Naive B cell (primary cell): Measurements from ENCODE around the gene NAGPA. TPM values are rescaled to one million over a fixed set of nuclear protein-coding genes. Genes with fewer than 3 reads are reported as not detected.

Experiments used
- ATAC-seq, 2 donors: fragments of 150-1000 bp; cut with Tn5 transposase; 2 replicates each; pipeline ENCODE4 v1.10.0; 2021; ENCODE audit warnings: low read depth in 2 of 2, mild to moderate bottlenecking in 2 of 2, moderate library complexity in 2 of 2
- DNase-seq: peaks from one replicate; pipeline ENCODE4 v3.0.0; 2022
- H3K27ac Mint-ChIP-seq, 6 donors: one replicate each; pipeline ENCODE4 v1.8.0; 2020 to 2022; ENCODE audit warnings: mild to moderate bottlenecking in 6 of 6, mixed read lengths in 6 of 6, moderate library complexity in 5 of 6, inconsistent platforms in 2 of 6
- H3K27me3 Mint-ChIP-seq, 3 donors: one replicate each; pipeline ENCODE4 v1.8.0; 2021 to 2022; ENCODE audit warnings: mixed read lengths in 3 of 3, mild to moderate bottlenecking in 1 of 3
- H3K36me3 Mint-ChIP-seq, 2 donors: one replicate each; pipeline ENCODE4 v1.8.0; 2020 to 2022; ENCODE audit warnings: mixed read lengths in 2 of 2, inconsistent platforms in 1 of 2, mild to moderate bottlenecking in 1 of 2
- H3K4me1 Mint-ChIP-seq, 3 donors: one replicate each; pipeline ENCODE4 v1.8.0; 2020 to 2022; ENCODE audit warnings: mixed read lengths in 3 of 3, inconsistent platforms in 1 of 3, mild to moderate bottlenecking in 1 of 3, moderate library complexity in 1 of 3
- H3K4me3 Mint-ChIP-seq, 8 donors: one replicate each; pipeline ENCODE4 v1.8.0; 2020 to 2022; ENCODE audit warnings: mild to moderate bottlenecking in 8 of 8, mixed read lengths in 8 of 8, moderate library complexity in 8 of 8, inconsistent platforms in 2 of 8
- H3K9me3 Mint-ChIP-seq, 7 donors: one replicate each; pipeline ENCODE4 v1.8.0; 2020 to 2022; ENCODE audit warnings: mixed read lengths in 7 of 7, mild to moderate bottlenecking in 5 of 7, inconsistent platforms in 2 of 7, moderate library complexity in 1 of 7
- polyA plus RNA-seq, 6 donors: library from polyadenylated mRNA; unstranded; fragments of 300-500 nt; fragmentation: Illumina TruSeq; gene quantifications; one replicate each; pipeline ENCODE4 v1.2.3, GENCODE V29; 2021; ENCODE audit warnings: low read depth in 6 of 6

The NAGPA gene
- polyA plus RNA-seq, 6 donors from 2014 or later = 26.3 to 44.6 (median 33.1) TPM

DNA sequence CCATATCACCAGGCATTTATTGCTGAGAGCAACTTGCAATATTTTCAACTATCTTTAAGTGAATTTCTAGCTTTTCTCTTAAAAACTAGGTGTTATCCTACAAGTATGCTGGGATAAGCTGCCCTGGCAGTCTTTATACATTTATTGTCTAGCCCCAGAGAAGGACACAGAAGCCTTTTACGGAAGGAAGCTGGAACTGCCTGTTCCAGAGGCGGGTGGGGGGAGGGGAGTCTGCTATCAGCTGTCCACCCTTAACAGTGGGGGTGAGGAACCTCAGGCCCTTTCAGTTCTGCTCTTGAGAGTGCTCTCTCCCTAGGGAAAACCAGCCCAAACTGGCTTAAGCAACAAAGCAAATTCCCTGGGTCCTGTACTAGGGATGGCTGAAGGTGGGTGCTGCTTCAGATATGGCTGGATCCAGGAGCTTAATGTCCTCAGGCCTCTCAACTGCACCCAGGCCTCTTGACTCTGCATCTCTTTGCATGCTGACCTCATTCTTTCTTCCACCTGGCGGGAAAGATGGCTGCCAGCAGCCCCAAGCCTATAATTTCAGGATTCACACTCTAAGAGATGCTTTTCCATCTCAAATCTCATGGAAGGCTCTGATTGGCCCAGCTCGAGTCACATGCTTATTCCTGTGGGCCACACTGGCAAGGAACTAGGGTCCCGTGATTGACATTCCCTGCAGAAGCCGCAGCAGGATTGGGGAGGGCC, 16.6 kb downstream of the NAGPA start:
- Mint-ChIP-seq H3K36me3 (no peaks in the 10 kb centered on the region), H3K27ac (no peak overlapping the region), H3K27me3 (peaks cover 5 to 21% (median 14%) of the 10 kb centered on the region in 3 donors), H3K9me3 (peaks cover 0 to 2% (median 0%) of the 10 kb centered on the region in 7 donors), H3K4me3 (peak overlapping the region in 1 of 8 donors; percentile 25), H3K4me1 (no peaks in the 10 kb centered on the region)
- no peak for ATAC-seq
- no peak for DNase-seq

DNA sequence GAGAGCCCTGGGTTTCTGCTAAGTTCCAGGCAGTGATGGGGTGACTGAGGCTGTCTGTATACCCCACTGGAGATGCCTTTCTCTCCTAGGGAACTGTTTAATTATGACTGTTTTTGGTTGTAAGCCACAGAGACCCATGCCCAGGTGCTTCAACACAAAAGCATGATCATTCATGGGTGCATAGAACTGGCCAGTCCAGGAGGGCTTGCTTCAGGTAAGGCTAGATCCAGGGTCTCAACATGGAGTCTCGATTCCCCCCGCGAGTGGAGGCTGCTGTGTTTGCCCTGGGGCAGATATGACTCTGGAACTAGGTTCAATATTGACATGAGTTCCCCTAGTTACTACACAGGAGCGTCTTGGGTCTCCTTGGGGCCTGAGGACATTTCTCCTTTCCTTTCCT, 17.8 kb downstream of the NAGPA start:
- H3K36me3 Mint-ChIP-seq = no peaks in the 10 kb centered on the region
- peaks cover 5 to 30% (median 9%) of the 10 kb centered on the region in 3 donors for H3K27me3 Mint-ChIP-seq
- DNase-seq = no peak

DNA sequence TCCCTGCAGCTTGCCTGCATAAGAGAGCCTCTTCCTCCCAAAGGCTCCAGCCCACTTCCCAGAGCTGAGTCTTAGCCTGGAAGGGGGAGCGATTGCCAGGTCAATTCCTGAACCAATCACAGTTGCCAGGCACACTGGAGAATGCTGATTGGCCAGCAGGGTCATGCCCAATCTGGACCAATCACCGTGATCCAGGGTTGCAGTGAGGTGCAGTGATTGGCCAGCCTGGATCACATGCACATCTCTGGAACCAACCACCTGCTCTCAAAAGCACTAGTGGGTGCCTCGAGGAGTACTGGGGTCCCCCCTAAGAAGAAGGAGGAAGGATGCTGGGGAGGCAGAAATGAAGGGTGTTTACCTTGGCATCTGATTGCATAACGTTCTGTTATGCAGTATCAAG, 18.4 kb downstream of the NAGPA start:
- no peaks in the 10 kb centered on the region for H3K36me3 Mint-ChIP-seq
- peak overlapping the region in 1 of 6 donors; percentile 82 for H3K27ac Mint-ChIP-seq
- H3K9me3 Mint-ChIP-seq = peaks cover 0 to 4% (median 0%) of the 10 kb centered on the region in 7 donors
- no peak overlapping the region for H3K4me3 Mint-ChIP-seq
- H3K27me3 Mint-ChIP-seq = peaks cover 5 to 33% (median 15%) of the 10 kb centered on the region in 3 donors
- ATAC-seq (no peak), DNase-seq (no peak)
- peaks cover 0 to 5% (median 0%) of the 10 kb centered on the region in 3 donors for H3K4me1 Mint-ChIP-seq

More for the DNA sequence above, 17.8 kb downstream of the NAGPA start:
- no peak overlapping the region for H3K4me3 Mint-ChIP-seq
- H3K27ac Mint-ChIP-seq = no peak overlapping the region
- H3K9me3 Mint-ChIP-seq = peaks cover 0 to 4% (median 0%) of the 10 kb centered on the region in 7 donors
- no peak for ATAC-seq
- H3K4me1 Mint-ChIP-seq = no peaks in the 10 kb centered on the region

DNA sequence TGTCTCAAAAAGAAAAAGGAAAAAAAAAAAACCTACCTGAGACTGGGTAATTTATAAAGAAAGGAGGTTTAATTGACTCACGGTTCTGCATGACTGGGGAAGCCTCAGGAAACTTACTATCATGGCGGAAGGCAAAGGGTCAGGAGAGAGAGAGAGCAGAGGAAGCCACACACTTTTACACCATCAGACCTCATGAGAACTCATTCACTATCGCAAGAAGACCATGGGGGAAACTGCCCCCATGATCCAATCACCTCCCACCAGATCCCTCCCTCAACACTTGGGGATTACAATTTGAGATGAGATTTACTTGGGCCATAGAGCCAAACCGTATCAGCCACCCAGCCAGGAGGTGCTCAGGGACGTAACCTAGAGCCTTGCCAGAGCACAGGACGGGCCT, 20.8 kb downstream of the NAGPA start:
- peaks cover 0 to 6% of the 10 kb centered on the region in 2 donors for H3K36me3 Mint-ChIP-seq
- H3K9me3 Mint-ChIP-seq = peaks cover 0 to 4% (median 0%) of the 10 kb centered on the region in 7 donors
- no peak overlapping the region for H3K27ac Mint-ChIP-seq
- no peak overlapping the region for H3K4me3 Mint-ChIP-seq
- ATAC-seq (no peak), DNase-seq (no peak)
- peaks cover 16 to 38% (median 29%) of the 10 kb centered on the region in 3 donors for H3K27me3 Mint-ChIP-seq
- H3K4me1 Mint-ChIP-seq = peaks cover 0 to 5% (median 0%) of the 10 kb centered on the region in 3 donors

DNA sequence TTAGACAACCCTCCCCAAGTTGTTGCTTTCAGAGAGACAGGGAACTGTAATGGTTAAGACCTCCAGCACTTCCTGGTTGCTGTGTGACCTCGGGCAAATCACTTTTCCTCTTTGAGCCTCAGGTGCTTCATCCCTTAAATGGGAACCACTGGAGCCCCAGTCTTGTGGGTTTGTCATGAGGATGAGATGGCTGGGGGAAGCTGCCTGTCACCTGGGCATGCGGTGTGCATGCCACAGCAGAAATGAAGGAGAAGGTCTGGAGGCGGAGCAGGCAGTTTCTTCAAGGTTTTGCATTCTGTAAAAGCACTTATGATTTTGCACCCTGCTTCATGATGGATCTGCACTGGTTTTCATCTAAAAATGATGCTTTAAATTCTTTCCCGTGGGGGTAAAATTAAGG, 22.1 kb downstream of the NAGPA start:
- H3K4me1 Mint-ChIP-seq = peaks cover 0 to 5% (median 0%) of the 10 kb centered on the region in 3 donors
- peaks cover 0 to 4% (median 0%) of the 10 kb centered on the region in 7 donors for H3K9me3 Mint-ChIP-seq
- ATAC-seq = no peak
- no peak overlapping the region for H3K27ac Mint-ChIP-seq
- no peak overlapping the region for H3K4me3 Mint-ChIP-seq
- peaks cover 12 to 40% (median 29%) of the 10 kb centered on the region in 3 donors for H3K27me3 Mint-ChIP-seq
- DNase-seq = no peak
- peaks cover 0 to 6% of the 10 kb centered on the region in 2 donors for H3K36me3 Mint-ChIP-seq

DNA sequence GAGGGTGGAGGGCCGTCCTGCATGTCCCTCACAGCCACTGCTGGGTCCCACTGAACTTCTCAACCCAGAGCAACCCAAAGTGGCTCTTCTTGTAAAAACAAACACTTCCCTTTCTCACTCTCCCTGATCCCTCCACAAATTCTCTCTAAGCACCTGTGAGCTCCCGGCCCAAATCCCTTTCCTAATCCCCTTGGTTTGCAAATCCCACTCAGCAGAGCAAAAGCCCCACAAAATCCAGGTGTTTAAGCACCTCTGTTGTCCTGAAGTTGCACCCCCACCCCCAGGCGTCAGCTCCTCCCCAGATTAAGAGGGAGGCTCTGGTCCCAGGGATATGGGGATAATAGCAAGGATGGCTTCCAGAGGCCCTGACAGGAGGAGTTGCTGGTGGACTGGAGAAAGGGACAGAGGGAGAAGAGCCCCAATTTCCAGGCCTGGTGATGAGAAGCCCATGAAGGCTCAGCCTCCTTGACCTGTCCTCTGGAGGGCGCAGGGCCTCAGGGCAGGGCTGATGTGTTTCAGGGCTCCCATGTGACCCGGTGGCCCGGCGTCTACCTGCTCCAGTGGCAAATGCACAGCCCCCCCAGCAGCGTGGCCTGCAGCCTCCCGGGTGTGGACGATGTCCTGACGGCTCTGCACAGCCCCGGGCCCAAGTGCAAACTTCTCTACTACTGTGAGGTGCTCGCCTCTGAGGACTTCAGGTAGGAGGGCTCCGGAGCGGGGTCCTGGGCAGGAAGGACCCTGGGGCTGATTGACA, 23.0 kb downstream of the NAGPA start:
- DNase-seq = no peak
- no peak for ATAC-seq
- peaks cover 0 to 5% (median 0%) of the 10 kb centered on the region in 3 donors for H3K4me1 Mint-ChIP-seq
- H3K9me3 Mint-ChIP-seq = peaks cover 0 to 4% (median 0%) of the 10 kb centered on the region in 7 donors
- no peak overlapping the region for H3K27ac Mint-ChIP-seq
- peaks cover 0 to 6% of the 10 kb centered on the region in 2 donors for H3K36me3 Mint-ChIP-seq
- H3K4me3 Mint-ChIP-seq = no peak overlapping the region
- H3K27me3 Mint-ChIP-seq = peaks cover 11 to 36% (median 29%) of the 10 kb centered on the region in 3 donors

DNA sequence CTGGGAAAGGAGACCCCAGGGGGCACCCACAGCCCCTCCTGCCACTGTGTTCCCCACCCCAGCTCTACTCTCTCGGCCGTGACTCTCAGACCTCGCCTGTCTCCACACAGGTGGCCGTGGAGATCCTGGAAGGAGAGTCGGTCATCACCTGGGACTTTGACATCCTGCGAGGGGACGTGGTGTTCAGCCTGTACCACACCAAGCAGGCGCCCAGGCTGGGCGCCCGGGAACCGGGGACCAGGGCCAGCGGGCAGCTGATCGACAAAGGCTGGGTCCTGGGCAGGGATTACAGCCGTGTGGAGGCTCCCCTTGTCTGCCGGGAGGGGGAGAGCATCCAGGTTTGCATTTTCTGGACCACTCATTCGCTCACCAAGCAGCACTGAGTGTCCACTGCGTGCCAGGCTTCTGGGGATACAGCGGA, 25.4 kb downstream of the NAGPA start:
- peaks cover 0 to 5% (median 0%) of the 10 kb centered on the region in 3 donors for H3K4me1 Mint-ChIP-seq
- peaks cover 0 to 6% of the 10 kb centered on the region in 2 donors for H3K36me3 Mint-ChIP-seq
- H3K4me3 Mint-ChIP-seq = no peak overlapping the region
- H3K9me3 Mint-ChIP-seq = peaks cover 0 to 2% (median 0%) of the 10 kb centered on the region in 7 donors
- H3K27me3 Mint-ChIP-seq = peaks cover 11 to 51% (median 36%) of the 10 kb centered on the region in 3 donors
- DNase-seq (no peak), ATAC-seq (no peak)
- no peak overlapping the region for H3K27ac Mint-ChIP-seq

DNA sequence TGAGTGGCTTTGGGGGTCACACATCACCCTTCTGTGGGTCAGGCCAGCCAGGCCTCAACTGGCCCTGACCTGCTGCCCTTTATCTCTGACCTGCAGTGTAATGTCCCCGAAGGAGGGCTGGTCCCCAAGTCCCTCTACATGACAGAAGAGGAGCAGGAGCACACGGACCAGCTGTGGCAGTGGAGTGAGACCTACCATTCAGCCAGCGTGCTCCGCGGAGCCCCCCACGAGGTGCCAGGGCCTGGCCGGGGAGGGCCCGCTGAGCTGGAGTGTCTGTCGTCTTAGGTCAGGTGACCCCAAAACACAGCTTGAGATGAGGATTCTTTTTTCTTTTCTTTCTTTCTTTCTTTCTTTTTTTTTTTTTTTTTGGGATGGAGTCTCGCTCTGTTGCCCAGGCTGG, 26.5 kb downstream of the NAGPA start:
- Mint-ChIP-seq H3K4me1 (peaks cover 0 to 5% (median 0%) of the 10 kb centered on the region in 3 donors), H3K27me3 (peaks cover 11 to 46% (median 36%) of the 10 kb centered on the region in 3 donors), H3K27ac (no peak overlapping the region), H3K4me3 (no peak overlapping the region), H3K9me3 (peaks cover 0 to 2% (median 0%) of the 10 kb centered on the region in 7 donors), H3K36me3 (peaks cover 0 to 6% of the 10 kb centered on the region in 2 donors)
- DNase-seq = no peak
- no peak for ATAC-seq

DNA sequence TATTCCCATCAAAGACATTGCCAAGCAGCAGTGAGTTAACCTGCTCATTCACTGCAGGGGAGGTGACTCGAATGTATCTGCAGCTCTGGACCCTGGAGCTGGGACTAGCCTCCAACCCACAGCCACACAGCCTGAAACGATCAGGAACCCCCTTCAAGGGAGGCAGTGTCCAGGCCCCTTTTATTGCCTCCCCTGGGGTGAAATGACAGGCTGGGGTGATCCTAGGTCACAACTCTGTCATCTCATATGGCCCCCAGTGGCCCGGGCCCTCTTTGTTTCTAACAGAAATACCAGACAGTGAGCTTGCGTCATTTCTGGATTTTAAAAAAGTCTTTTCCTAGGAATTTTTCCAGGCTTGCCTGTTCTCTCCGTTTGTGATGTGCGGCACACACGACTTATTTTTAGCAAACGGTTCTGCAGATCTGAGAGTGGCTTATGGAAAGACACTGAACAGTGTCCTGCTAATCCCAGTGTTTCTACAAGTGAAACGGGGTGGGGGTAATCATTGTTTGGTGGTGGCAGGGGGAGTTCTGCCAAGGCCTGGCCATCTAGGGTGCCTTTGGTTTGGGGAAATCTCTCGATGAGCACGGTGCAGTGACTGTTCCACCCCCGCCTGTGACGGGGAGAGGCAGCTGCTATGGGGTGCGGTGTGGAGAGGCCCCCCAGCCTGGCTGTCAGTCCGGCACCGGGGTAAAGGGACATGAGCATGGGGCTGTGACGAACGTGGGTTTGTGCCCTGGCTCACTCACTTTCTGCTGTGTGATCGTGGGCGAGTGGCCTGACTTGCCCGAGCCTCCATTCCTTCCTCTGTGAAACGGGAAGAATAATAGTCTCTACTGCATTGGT, 27.2 kb downstream of the NAGPA start:
- no peaks in the 10 kb centered on the region for H3K9me3 Mint-ChIP-seq
- H3K27ac Mint-ChIP-seq = no peak overlapping the region
- peaks cover 0 to 5% (median 0%) of the 10 kb centered on the region in 3 donors for H3K4me1 Mint-ChIP-seq
- H3K36me3 Mint-ChIP-seq = peaks cover 0 to 6% of the 10 kb centered on the region in 2 donors
- no peak overlapping the region for H3K4me3 Mint-ChIP-seq
- DNase-seq (no peak), ATAC-seq (no peak)
- peaks cover 11 to 43% (median 39%) of the 10 kb centered on the region in 3 donors for H3K27me3 Mint-ChIP-seq

DNA sequence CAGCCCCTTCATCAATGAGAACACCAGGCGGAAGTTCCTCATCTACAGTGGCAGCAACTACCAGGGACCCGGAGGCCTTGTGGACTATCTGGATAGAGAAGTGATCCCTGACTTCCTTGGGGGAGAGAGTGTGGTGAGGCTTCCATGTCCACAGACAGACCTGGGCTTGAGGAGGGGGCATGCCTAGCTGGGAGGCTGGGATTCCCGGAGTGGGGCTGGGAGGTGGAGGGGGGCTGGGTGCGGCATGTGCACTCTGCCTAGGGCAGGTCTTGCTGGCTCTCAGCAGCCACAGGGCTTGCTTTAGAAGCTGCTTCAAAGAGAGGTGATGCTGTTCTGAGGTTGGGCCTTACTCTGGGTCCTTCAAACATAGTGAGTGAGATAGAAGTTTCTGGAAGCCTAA, 27.8 kb downstream of the NAGPA start:
- peaks cover 0 to 5% (median 0%) of the 10 kb centered on the region in 3 donors for H3K4me1 Mint-ChIP-seq
- peaks cover 0 to 6% of the 10 kb centered on the region in 2 donors for H3K36me3 Mint-ChIP-seq
- H3K9me3 Mint-ChIP-seq = no peaks in the 10 kb centered on the region
- ATAC-seq = no peak
- H3K27me3 Mint-ChIP-seq = peaks cover 11 to 41% (median 37%) of the 10 kb centered on the region in 3 donors
- H3K27ac Mint-ChIP-seq = no peak overlapping the region
- DNase-seq = no peak
- no peak overlapping the region for H3K4me3 Mint-ChIP-seq

DNA sequence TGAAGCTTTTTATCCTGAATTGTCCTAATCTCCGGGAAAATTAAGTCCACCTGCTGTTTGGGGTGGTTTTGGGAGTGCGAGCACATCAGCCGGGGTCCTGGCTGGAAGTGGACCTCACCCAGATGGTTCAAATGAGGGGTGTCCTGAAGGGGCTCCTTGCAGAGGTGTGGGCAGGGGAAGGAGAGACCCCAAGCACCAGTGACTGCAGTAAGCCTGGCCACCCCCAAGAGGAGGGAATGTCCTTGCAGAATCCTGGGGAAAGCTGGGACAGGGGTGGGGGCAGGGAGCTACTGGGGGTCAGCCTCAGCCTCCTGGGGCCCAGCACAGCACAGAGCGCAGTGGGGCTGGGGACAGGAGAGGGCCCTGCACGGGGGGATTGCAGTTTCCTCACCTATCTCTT, 29.4 kb downstream of the NAGPA start:
- Mint-ChIP-seq H3K4me3 (no peak overlapping the region), H3K4me1 (no peaks in the 10 kb centered on the region), H3K36me3 (peaks cover 0 to under 1% of the 10 kb centered on the region in 2 donors), H3K27me3 (peaks cover 7 to 27% (median 23%) of the 10 kb centered on the region in 3 donors), H3K27ac (no peak overlapping the region), H3K9me3 (no peaks in the 10 kb centered on the region)
- ATAC-seq (no peak), DNase-seq (no peak)

DNA sequence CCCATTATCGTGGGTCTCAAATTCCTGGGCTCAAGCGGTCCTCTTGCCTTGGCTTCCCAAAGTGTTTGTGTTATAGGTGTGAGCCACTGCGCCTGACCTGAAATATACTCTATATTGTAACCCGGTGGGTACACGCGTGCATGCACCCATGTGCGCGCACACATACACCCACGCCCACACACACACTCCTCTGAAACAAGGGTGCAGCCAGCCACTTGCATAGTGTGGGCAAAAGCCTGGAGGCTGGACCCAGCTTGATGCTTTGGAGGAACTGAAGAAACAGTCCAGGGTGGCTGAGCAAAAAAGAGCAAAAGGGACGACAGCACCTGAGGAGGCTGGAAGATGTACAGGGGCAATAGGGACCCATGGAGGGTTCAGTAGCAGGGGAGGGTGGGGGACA, 29.9 kb downstream of the NAGPA start:
- H3K9me3 Mint-ChIP-seq = no peaks in the 10 kb centered on the region
- no peak overlapping the region for H3K4me3 Mint-ChIP-seq
- ATAC-seq (no peak), DNase-seq (no peak)
- no peak overlapping the region for H3K27ac Mint-ChIP-seq
- H3K36me3 Mint-ChIP-seq = no peaks in the 10 kb centered on the region
- H3K4me1 Mint-ChIP-seq = no peaks in the 10 kb centered on the region
- peaks cover 5 to 22% (median 22%) of the 10 kb centered on the region in 3 donors for H3K27me3 Mint-ChIP-seq

DNA sequence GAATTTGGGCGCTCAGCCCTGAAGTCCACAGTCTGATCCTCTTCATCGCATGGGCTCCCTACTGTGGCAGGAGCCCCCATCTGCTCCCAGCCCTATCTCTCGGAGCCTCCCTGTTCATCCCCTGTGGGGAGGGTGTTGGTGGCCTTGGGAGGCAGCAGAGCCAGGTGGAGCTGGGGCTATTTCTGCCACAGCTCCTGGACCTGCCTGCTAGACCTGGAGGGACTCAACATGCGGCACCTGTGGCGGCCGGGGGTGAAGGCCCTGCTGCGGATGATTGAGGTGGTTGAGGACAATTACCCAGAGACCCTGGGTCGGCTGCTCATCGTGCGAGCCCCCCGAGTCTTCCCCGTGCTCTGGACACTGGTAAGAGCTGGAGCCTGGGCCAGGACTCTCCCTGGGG, 30.5 kb downstream of the NAGPA start:
- DNase-seq (no peak), ATAC-seq (no peak)
- H3K36me3 Mint-ChIP-seq = no peaks in the 10 kb centered on the region
- no peak overlapping the region for H3K27ac Mint-ChIP-seq
- no peak overlapping the region for H3K4me3 Mint-ChIP-seq
- no peaks in the 10 kb centered on the region for H3K4me1 Mint-ChIP-seq
- peaks cover 6 to 25% (median 21%) of the 10 kb centered on the region in 3 donors for H3K27me3 Mint-ChIP-seq
- no peaks in the 10 kb centered on the region for H3K9me3 Mint-ChIP-seq
